Thoracic aorta (tissue), 2 donors: ENCODE measurements around the gene SPEG. TPM values are rescaled to one million over a fixed set of nuclear protein-coding genes. Genes with fewer than 3 reads are reported as not detected.
A peak's percentile ranks its signal among the peaks of the same experiment; 100 is the strongest.

Experiments
- ATAC-seq: fragments of 150-250 bp; one replicate; pipeline ENCODE4 v1.8.0; 2017; ENCODE audit warnings: low read depth; ENCODE audit not compliant: insufficient number of reproducible peaks, low FRiP score
- DNase-seq: peaks from one replicate; pipeline ENCODE4 v3.0.0-alpha.2; 2020; ENCODE audit warnings: low spot score
- H3K27ac ChIP-seq, 2 donors: fragments of 200-600 bp; sonication (generic); 1 replicate in 1 of 2; 2 replicates in 1 of 2; pipeline ENCODE4 v1.5.1; 2016; ENCODE audit warnings: mild to moderate bottlenecking in 2 of 2, moderate library complexity in 2 of 2
- H3K27me3 ChIP-seq: fragments of 200-600 bp; sonication (generic); replicated peaks from 2 replicates; pipeline ENCODE4 v1.6.0; 2016; ENCODE audit warnings: mild to moderate bottlenecking; ENCODE audit not compliant: insufficient read depth
- H3K36me3 ChIP-seq: fragments of 200-600 bp; sonication (generic); one replicate; pipeline ENCODE4 v1.5.1; 2016
- H3K4me1 ChIP-seq, 2 donors: fragments of 200-600 bp; sonication (generic); 1 replicate in 1 of 2; 2 replicates in 1 of 2; pipeline versions ENCODE4 v1.5.1 to v1.6.0; 2016; ENCODE audit warnings: low read depth in 2 of 2, mild to moderate bottlenecking in 1 of 2; ENCODE audit not compliant: control insufficient read depth in 1 of 2
- H3K4me3 ChIP-seq: fragments of 200-600 bp; sonication (generic); 2 replicates; pipeline ENCODE4 v1.5.1; 2016; ENCODE audit warnings: mild to moderate bottlenecking
- H3K9me3 ChIP-seq: fragments of 200-600 bp; sonication (generic); 2 replicates; pipeline ENCODE4 v1.5.1; 2016
- total RNA-seq, 2 donors: library from RNA; depleted of rRNA; stranded (reverse); fragments of >200 nt; gene quantifications; one replicate each; pipeline versions ENCODE4 v1.1.0 to v1.2.3, GENCODE V29; 2016
- TF ChIP-seq, protein P1 (sequence below): fragments of 200-600 bp; sonication (generic); IDR thresholded peaks from one replicate; pipeline ENCODE4 v1.5.1; 2019; ENCODE audit warnings: antibody characterized with exemption

The SPEG gene
- total RNA-seq, 2 donors from 2014 or later: 426 to 455 TPM

- DNase-seq (no peak), ATAC-seq (no peak)
- Histone ChIP-seq H3K27me3 (no peaks in the 10 kb centered on the region), H3K4me3 (no peak overlapping the region), H3K4me1 (peaks cover 21 to 45% of the 10 kb centered on the region in 2 donors), H3K27ac (peak overlapping the region; percentile 93 to 95), H3K9me3 (no peaks in the 10 kb centered on the region), H3K36me3 (peaks cover 23% of the 10 kb centered on the region)
- TF ChIP-seq, protein P1, sequence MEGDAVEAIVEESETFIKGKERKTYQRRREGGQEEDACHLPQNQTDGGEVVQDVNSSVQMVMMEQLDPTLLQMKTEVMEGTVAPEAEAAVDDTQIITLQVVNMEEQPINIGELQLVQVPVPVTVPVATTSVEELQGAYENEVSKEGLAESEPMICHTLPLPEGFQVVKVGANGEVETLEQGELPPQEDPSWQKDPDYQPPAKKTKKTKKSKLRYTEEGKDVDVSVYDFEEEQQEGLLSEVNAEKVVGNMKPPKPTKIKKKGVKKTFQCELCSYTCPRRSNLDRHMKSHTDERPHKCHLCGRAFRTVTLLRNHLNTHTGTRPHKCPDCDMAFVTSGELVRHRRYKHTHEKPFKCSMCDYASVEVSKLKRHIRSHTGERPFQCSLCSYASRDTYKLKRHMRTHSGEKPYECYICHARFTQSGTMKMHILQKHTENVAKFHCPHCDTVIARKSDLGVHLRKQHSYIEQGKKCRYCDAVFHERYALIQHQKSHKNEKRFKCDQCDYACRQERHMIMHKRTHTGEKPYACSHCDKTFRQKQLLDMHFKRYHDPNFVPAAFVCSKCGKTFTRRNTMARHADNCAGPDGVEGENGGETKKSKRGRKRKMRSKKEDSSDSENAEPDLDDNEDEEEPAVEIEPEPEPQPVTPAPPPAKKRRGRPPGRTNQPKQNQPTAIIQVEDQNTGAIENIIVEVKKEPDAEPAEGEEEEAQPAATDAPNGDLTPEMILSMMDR: no peak
Observed at GRCh38 chr2:219494952-219495530, 60.4 kb downstream of the SPEG start.

DNA sequence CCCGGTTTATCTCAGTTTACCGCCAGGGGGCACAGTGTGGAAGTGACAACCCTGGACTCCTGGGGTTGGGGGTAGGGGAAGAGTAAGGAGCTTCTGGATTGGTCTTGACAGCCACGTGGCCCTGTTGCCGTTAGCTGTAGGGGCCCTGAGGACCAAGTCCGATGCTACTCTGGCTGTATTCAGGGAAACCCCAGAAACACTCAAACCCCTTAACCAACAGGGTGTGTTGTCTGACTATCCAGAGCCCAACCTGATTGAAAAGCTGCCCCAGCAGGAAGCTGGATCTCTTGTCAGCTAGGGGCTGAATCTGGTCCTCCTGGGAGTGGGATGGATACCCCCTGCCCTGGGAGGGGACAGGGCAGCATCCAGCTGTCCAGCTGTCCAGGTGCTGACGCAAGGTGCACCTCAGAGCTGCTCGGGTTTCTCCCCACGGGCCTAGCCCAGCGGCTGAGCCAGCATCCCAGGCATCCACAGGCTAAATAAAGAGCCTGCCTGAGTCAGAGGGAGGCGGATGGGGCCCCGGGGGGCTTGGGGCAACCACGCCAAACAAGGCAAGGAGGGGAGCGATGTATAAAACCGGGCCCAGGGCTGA lies 61.0 kb downstream of the SPEG start:
- H3K4me3 ChIP-seq: no peak overlapping the region
- TF ChIP-seq, protein P1: peak; percentile 69
- H3K4me1 ChIP-seq: peaks cover 21 to 50% of the 10 kb centered on the region in 2 donors
- peak overlapping the region; percentile 93 to 95 for H3K27ac ChIP-seq
- DNase-seq: no peak
- H3K36me3 ChIP-seq: peaks cover 17% of the 10 kb centered on the region
- no peaks in the 10 kb centered on the region for H3K9me3 ChIP-seq
- no peaks in the 10 kb centered on the region for H3K27me3 ChIP-seq
- ATAC-seq: no peak

DNA sequence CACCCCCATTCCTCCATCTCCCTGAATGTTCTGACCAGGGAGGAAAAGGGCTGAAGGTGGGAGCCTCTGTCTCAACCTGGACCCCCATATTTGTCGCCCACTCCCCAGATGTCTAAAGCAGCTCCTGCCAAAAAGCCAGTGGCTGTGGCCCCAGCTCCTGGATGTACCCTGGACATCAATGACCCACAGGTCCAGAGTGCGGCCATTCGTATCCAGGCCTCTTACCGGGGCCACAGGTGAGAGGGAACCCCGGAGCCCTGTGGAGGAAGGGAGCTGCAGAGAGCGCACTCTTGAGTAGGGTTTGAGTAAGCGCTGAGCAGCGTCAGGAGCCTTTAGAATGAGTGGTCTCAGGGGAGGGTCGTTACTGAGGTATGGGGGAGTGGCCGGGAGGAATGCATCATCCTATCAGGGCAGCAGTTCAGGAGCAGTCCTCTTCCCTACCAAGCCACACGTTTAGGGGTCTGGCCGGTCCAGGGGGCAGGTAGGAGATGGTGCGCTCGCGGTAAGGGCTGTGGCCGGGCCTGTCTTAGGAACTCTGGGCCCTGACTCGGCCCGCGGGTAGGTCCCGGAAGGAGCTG lies 61.7 kb downstream of the SPEG start:
- ATAC-seq: no peak
- H3K4me1 ChIP-seq: peaks cover 21 to 50% of the 10 kb centered on the region in 2 donors
- TF ChIP-seq, protein P1: no peak

GRCh38 chr2:219496825-219497494 lies 62.3 kb downstream of the SPEG start:
- no peaks in the 10 kb centered on the region for H3K27me3 ChIP-seq
- no peaks in the 10 kb centered on the region for H3K9me3 ChIP-seq
- H3K36me3 ChIP-seq: peaks cover 13% of the 10 kb centered on the region
- H3K27ac ChIP-seq: peak overlapping the region; percentile 93 to 95
- ATAC-seq (no peak), DNase-seq (no peak)
- peak overlapping the region; percentile 84 for H3K4me3 ChIP-seq
- peaks cover 21 to 50% of the 10 kb centered on the region in 2 donors for H3K4me1 ChIP-seq
- TF ChIP-seq, protein P1: no peak

More for the DNA sequence above, 61.7 kb downstream of the SPEG start:
- H3K27me3 ChIP-seq: no peaks in the 10 kb centered on the region
- no peak for DNase-seq
- peak overlapping the region; percentile 93 to 95 for H3K27ac ChIP-seq
- H3K36me3 ChIP-seq: peaks cover 14% of the 10 kb centered on the region
- peak overlapping the region; percentile 84 for H3K4me3 ChIP-seq
- H3K9me3 ChIP-seq: no peaks in the 10 kb centered on the region
